AG10803 (cell line): ENCODE results near the gene CIDEB.

Experiments used
- DNase-seq: peaks from one replicate; pipeline ENCODE4 v3.0.0; 2010; ENCODE audit warnings: low read depth
- H3K4me3 ChIP-seq: 2 replicates; pipeline ENCODE4 v1.5.1; 2011; ENCODE audit warnings: mild to moderate bottlenecking, low read length, control low read depth
- TF ChIP-seq, protein P1 (sequence below): conservative IDR thresholded peaks from 2 replicates; pipeline ENCODE4 v1.5.1; 2011; ENCODE audit warnings: mild to moderate bottlenecking, low read length, control low read depth, inconsistent platforms

Gene CIDEB

DNA sequence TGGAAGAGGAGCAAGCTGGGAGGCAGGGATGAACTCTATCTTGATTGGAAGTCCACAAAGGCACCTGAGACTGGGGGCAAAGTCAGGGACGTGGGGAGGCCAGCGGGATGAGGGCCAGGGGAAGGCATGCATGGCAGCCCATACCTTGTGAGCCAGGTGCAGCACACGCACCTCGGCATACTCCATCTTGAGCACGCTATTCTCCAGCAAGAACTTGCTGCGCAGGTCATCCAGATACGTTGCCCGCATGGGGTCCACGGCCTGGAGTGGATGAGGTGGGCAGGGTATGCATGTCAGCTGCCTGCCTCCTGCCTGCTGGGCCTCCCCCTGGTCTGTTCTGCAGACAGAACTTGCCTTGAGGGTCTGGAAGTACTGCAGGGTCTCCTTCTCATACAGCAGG lies 40.3 kb downstream of the CIDEB start:
- TF ChIP-seq, protein P1, sequence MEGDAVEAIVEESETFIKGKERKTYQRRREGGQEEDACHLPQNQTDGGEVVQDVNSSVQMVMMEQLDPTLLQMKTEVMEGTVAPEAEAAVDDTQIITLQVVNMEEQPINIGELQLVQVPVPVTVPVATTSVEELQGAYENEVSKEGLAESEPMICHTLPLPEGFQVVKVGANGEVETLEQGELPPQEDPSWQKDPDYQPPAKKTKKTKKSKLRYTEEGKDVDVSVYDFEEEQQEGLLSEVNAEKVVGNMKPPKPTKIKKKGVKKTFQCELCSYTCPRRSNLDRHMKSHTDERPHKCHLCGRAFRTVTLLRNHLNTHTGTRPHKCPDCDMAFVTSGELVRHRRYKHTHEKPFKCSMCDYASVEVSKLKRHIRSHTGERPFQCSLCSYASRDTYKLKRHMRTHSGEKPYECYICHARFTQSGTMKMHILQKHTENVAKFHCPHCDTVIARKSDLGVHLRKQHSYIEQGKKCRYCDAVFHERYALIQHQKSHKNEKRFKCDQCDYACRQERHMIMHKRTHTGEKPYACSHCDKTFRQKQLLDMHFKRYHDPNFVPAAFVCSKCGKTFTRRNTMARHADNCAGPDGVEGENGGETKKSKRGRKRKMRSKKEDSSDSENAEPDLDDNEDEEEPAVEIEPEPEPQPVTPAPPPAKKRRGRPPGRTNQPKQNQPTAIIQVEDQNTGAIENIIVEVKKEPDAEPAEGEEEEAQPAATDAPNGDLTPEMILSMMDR, result no peak
- H3K4me3 ChIP-seq, result no peak overlapping the region
- no peak for DNase-seq

DNA sequence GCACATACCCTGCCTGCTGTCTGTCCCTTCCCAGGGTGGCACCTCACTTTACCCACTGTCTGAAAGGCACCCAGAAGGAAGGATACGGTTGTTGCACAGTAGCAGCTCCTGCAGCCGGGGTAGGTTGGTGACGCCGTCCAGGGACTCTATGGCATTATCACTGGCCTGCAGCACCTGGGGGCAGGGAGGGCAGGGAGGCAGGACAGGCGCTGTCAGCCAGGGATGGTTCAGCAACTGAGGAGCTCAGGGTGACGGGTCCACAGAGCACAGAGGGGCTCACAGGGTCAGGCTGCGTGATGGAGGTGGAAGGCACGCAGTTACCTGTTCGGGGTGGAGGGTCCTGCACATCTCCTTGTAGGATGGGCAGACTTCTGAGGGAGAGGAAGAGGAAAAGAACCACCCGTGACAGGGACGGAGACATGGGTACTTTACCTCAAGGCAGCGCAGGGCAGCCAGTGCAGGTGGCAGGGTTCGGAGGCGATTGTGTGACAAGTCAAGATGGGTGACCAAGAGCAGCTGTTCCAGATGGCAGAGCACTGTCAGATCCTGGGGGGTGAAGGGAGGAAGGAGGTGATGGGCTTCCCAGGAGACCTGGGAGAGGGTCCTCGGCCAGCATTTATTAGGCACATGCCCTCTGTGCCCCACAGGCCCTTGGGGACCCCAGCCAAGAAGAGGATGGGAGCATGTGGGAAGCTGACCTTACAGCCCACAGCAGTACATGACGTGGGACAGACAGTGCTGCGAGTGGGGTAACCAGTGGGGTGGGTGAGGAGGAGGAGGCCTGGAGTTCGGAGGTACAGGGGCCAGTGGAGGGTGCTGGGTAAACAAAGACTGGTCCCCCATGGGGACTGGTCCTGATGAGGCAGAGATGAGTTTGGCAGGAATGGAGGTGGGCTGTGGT lies 41.2 kb downstream of the CIDEB start:
- TF ChIP-seq, protein P1, result no peak
- no peak for DNase-seq

DNA sequence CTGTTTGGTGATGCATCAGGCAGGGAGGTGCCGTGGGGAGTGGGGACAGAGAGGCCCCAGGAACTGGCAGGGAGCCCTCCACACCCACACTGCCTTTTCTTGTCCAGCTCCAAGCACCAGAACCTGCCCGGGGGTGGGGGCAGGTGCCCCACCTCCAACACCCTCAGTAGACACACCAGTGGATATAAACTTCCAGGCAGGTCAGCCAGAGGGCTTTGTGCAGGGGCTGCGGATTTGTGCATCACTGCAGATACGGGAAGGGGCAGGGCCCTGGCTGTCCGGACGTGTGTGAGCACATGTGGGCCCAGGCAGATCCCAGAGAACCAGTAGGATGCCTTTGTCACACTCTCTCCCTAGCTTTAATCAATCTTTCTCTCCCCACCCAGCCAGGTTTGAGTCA lies 43.5 kb downstream of the CIDEB start:
- TF ChIP-seq, protein P1, result no peak
- H3K4me3 ChIP-seq, result no peak overlapping the region
- DNase-seq, result no peak

More for the DNA sequence above, 41.2 kb downstream of the CIDEB start:
- H3K4me3 ChIP-seq, result no peak overlapping the region

DNA sequence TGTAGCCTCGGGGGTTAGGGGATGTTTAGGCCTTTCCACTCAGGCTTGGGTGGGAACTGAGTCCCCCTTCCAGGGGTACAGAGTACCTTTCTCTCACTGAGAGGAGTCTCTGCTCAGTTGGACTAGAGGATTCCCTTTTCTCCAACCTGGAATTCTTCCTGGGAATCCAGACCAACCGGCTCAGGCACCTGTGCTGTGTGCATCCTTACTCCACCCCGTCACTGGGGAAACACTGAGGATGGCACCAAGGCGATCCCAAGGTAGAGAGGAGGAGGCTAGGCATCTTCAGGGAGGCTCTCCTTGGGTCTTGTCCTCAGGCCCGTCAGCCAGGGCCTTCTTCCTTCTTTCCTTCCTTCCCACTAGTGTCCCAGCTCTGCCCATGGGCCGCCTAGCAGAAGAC lies 43.9 kb downstream of the CIDEB start:
- H3K4me3 ChIP-seq, result no peak overlapping the region
- no peak for DNase-seq

DNA sequence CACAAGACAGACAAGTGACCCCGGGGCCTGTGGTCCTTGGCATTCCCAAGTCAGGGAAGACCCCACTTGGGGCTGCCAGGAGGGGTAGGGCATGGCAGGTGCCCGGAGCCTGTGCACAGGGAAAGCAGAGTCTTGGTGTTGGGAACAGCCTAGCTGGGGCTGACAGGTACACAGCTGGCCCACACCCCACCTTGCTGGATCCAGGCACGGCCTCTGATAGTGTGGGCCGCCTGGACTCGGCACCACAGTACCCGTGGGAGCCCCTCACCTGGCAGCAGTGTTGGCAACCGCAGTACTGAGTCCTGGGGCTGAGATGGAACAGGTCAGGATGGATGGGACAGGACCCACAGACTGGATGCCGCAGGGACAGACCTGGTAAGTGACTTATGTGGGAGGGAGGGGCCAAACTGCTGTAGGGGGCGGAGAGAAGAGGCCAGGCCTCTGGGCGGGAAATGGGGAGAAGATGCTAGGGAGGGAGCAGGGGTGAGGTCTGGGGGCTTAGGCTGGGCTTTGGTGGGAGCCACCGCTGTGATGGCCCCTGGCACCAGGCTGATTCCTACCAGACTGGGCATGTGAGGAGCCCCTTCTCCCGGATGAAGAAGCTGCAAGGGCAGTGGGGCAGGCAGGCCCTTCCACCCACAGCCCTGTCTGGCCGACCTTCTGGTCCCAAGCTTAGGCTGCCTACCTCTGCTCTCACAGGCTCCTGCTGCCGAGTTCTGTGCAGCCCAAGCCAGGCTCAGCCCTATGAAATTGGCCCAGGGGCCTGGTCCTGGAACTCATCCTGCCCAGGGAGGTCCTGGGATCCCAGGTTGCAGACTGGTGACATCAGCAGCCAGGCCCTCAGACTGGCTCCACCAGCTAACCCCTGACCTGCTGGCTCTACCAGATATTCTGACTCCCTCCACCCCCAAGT lies 44.7 kb downstream of the CIDEB start, which contains the start of gene TGM1:
TSS of gene TGM1 (minus strand) at position 357 of the 913 bp plus-strand sequence. CDS start 825 bp downstream, outside the sequence.
- DNase-seq, result no peak

More for the DNA sequence above, 43.9 kb downstream of the CIDEB start:
- TF ChIP-seq, protein P1, result no peak

DNA sequence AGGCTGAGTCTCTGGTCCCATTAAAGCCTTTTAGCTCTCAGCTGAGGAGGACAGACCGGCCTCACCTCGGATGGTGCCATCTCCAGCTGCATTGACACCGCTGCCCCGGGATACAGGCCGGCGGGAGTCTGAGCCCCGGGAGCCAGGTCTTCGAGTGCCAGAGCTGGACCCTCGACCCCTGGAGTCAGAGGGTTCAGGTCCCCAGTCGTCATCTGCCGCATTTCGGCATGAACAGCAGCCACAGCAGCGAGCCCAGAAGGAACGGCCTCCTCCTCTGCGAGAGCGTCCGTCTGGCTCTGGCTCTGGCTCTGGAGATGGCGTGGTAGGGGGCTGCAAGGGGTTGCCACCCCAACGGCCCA lies 45.8 kb downstream of the CIDEB start:
- TF ChIP-seq, protein P1, result no peak

More for the DNA sequence above, 44.7 kb downstream of the CIDEB start, which contains the start of gene TGM1:
- TF ChIP-seq, protein P1, result no peak
- no peak within 1 kb of the TSS for H3K4me3 ChIP-seq

More for the DNA sequence above, 45.8 kb downstream of the CIDEB start:
- H3K4me3 ChIP-seq, result no peak overlapping the region
- DNase-seq, result no peak
